ENCODE data around the gene CRKL. TPM values are rescaled to one million over a fixed set of nuclear protein-coding genes. Genes with fewer than 3 reads are reported as not detected.
"Not testable (repeated sequence)": the region's sequence is repeated elsewhere in the genome, so short reads cannot be mapped to it uniquely, and the experiment has no call there.

Gene CRKL
- total RNA-seq, 1 donor from 2014 or later: 55.5 TPM

DNA sequence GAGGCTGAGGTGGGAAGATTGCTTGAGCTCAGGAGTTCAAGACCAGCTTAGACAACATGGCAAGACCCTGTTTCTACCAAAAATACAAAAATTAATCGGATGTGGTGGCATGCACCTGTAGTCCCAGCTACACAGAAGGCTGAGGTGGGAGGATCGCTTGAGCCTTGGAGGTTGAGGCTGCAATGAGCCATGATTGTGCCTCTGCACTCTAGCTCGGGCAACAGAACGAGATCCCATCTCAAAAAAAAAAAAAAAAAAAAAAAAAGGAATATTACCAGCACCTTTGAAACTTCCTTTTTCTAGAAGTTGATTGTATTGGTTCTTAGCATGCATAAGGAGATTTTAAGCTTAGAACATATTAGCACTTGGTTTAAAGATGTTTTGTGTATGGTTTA is 11.4 kb downstream of the CRKL start:
- intact Hi-C loops (cut with DNase I): no loop called here

DNA sequence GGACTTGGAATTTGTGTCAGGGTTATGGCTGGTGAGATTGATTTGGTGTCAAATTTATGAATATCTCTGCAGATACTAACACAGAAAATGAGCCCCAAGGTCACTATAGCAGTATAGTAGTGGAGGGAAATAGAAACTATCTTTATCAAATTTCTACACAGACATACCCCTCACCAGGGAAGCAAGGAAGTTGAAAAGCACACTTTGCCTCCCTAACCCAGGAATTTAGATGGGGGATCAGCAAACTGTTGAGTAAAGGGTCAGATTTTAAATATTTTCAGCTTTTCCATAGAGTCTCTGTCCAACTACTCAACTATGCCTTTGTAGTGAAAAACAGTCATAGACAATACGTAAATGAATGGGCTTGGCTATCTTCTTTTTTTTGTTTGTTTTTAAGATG is 12.8 kb downstream of the CRKL start:
- intact Hi-C loops (cut with DNase I): loop anchor here (2.0 kb wide), 1 partner anchor 19 kb away; no protein-coding TSS in a partner anchor
- DNase-seq (ENCODE audit: low spot score): no peak

More for the DNA sequence above, 11.4 kb downstream of the CRKL start:
- DNase-seq (ENCODE audit: low spot score): no peak

DNA sequence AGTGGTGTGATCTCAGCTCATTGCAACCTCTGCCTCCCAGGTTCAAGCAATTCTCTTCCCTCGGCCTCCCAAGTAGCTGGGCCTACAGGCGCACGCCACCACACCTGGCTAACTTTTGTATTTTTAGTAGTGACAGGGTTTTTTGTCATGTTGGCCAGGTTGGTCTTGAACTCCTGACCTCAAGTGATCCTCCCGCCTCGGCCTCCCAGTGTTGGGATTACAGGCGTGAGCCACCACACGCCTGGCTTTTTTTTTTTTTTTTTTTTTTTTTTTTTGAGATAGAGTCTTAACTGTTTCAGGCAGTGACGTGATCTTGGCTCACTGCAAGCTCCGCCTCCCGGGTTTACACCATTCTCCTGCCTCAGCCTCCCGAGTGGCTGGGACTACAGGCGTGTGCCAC is 13.2 kb downstream of the CRKL start:
- not testable (repeated sequence) for DNase-seq (ENCODE audit: low spot score)
- intact Hi-C loops (cut with DNase I): loop anchor here (2.0 kb wide), 1 partner anchor 18 kb away; no protein-coding TSS in a partner anchor

DNA sequence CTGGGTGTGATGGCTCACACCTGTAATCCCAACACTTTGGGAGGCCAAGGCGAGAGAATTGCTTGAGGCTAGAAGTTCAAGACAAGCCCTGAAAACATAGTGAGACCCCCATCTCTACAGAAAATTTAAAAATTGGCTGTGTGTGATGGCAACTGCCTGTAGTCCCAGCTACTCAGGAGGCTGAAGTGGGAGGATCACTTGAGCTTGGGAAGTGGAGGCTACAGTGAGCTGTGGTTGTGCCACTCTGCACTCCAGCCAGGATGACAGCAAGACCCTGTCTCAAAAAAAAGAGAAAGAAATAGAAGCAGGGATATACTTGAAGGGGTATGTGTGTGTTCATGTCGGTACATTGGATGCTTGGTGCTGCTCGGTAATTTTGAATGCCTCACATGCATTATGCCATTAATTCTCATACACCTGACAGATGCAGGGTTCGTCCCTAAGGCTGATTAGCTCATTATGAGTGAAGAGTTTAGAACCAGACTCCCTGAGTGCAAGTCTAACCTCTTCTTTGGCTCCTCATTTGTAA is 14.0 kb downstream of the CRKL start:
- intact Hi-C loops (cut with DNase I): loop anchor here (2.0 kb wide), 1 partner anchor 18 kb away; no protein-coding TSS in a partner anchor

DNA sequence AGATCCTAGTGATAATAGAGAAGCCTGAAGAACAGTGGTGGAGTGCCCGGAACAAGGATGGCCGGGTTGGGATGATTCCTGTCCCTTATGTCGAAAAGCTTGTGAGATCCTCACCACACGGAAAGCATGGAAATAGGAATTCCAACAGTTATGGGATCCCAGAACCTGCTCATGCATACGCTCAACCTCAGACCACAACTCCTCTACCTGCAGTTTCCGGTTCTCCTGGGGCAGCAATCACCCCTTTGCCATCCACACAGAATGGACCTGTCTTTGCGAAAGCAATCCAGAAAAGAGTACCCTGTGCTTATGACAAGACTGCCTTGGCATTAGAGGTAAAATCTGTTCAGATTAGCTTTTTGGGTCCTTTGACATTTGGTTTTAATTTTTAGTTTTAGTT is 16.7 kb downstream of the CRKL start:
- intact Hi-C loops (cut with DNase I): no loop called here
- DNase-seq (ENCODE audit: low spot score): no peak

More for the DNA sequence above, 14.0 kb downstream of the CRKL start:
- no peak for DNase-seq (ENCODE audit: low spot score)

DNA sequence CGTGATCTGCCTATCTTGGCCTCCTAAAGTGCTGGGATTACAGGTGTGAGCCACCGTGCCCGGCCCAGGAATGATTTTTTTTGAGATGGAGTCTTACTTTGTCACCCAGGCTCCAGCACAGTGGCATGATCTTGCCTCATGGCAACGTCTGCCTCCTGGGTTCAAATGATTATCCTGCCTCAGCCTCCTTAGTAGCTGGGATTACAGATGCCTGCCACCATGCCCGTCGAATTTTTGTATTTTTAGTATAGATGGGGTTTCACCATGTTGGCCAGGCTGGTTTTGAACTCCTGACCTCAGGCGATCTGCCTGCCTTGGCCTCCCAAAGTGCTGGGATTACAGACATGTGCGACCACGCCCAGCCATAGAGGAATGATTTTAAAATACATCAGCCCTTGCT is 17.8 kb downstream of the CRKL start:
- DNase-seq (ENCODE audit: low spot score); intact Hi-C loops (cut with DNase I): not testable (repeated sequence)

DNA sequence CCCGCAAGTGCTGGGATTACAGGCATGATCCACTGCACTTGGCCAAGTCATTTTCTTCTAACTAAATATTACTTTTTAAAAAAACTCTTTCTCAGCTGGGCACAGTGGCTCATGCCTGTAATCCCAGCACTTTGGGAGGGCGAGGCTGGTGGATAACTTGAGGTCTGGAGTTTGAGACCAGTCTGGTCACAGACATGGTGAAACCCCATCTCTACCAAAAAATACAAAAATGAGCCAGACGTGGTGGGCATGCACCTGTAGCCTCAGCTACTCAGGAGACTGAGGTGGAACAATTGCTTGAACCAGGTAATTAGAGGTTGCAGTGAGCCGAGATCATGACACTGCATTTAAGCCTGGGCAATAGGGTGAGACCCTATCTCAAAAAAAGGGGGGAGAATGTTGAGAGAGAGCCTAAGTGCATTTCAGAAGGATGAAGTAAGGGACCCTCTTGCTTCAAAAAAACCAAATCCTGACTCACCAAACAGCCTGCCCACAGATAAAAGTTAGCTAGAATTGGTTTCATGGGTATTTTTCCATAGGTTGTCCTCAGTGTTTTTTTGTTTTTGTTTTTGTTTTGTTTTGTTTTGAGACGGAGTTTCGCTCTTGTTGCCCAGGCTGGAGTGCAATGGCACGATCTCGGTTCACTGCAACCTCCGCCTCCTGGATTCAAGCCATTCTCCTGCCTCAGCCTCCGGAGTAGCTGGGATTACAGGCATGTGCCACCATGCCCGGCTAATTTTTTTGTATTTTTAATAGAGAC is 18.8 kb downstream of the CRKL start:
- intact Hi-C loops (cut with DNase I); DNase-seq (ENCODE audit: low spot score): not testable (repeated sequence)

DNA sequence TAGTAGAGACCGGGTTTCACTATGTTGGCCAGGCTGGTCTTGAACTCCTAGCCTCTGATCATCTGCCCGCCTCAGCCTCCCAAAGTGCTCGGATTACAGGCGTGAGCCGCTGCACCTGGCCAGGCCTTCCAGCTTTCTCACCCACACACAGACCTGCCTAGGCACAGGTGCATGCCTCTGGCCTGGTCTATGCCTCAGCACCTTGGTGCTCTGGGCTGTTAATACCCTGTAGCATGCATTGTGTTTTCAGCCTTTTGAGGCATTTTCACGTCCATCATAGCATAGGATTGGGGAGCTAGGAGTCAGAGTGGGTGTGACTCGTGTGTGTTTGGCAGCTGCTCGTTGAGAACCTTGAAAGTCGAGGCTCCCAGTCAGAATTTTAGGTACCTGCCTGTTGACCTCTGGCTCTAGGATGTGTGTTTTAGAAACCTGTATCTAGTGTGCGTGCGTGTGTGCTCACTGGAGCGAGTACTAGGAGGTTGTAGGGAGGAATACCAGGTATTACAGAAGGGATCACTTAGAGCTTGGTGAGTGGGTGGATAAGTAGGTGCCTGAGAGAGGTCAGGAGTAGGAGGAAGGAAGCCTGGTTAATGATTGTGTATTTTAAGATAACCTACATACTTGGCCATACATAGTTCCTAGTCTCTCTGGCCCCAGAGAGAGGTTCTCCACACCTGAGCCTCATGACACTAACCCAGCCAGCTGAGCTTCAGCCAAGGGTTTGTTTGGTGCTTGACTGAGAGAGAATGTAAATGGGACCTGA is 20.0 kb downstream of the CRKL start:
- intact Hi-C loops (cut with DNase I): no loop called here
- DNase-seq (ENCODE audit: low spot score): no peak

DNA sequence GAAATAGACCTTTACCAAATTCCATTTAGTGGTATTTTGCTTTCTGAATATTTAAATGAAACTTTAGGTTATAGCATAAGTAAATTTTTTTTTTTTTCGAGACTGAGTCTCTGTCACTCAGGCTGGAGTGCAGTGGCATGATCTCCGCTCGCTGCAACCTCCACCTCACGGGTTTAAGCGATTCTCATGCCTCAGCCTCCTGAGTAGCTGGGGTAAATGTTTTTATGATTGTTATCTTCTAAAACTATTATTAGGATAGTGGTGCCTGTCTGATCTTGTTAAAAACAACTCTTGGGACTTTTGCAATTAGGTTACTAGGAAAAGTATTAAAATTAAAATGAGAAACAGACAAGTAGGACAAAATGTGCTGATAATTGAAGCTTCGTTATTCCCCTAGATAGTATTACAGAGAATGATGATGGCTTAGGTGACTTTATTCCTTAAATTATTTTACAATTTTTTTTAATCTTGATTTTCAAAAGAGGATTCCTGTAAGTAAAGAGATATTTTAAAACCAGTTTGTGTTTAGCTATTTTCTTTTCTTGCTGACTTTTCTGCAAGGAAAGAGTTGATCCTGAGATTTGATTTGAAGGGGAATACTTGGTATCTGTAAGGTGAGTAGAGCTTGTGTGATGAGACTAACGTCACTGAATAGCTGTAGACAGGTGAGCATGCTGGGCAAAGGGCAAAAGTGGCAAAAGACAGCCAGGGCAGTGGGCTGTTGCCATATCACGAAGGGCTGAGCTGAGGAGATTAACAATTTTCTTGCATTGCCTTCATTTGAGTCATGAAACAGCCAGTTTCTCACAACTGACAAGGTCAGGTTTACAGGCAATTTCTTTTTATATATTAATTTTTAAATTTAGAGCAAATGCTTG is 20.8 kb downstream of the CRKL start:
- DNase-seq (ENCODE audit: low spot score): no peak
- intact Hi-C loops (cut with DNase I): no loop called here

DNA sequence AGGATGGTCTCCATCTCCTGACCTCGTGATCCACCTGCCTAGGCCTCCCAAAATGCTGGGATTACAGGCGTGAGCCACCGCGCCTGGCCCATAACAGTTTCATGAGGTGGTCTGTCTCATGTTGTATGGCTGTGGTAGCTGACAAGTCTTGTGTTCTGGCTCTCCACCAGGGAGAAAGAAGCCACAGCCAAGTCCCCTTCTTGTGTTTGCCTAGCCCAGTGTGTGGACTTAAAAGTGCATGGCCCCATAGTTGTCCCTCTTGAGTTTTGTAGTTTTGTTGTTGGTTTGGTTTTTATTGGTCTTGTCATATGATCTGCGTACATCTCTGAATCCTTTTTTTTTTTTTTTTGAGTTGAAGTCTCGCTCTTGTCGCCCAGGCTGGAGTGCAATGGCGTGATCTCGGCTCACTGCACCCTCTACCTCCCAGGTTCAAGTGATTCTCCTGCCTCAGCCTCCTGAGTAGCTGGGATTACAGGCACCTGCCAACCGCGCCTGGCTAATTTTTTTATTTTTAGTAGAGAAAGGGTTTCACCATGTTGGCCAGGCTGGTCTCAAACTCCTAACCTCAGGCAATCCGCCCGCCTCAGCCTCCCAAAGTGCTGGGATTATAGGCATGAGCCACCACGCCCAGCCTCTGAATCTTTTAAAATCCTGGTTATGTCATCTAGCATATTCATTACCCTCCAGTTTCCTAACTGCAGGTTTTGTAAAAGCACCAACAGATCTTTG is 22.4 kb downstream of the CRKL start:
- DNase-seq (ENCODE audit: low spot score): peak; percentile 22
- intact Hi-C loops (cut with DNase I): not testable (repeated sequence)

DNA sequence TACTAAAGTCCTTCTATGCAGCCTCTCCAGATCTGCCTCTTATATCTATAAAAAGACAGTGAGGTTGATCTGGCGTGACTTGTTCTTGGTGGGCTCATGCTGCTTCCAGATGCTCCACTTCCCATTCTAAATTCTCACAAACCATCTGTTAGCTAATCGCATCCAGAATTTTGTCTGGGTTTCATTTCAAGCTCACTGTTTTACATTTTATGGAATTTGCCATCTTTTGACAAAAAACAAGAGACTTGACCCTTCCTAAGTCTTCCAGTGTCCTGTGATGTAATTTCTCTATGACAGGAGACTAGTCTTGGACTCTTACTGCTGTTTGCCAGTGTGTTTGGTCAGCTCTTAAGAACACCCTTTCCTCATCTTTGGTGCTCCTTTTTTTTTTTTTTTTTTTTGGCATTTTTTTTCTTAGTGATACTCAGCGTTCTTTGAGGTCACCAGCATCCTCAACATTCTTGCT is 23.0 kb downstream of the CRKL start:
- no peak for DNase-seq (ENCODE audit: low spot score)
- intact Hi-C loops (cut with DNase I): no loop called here

DNA sequence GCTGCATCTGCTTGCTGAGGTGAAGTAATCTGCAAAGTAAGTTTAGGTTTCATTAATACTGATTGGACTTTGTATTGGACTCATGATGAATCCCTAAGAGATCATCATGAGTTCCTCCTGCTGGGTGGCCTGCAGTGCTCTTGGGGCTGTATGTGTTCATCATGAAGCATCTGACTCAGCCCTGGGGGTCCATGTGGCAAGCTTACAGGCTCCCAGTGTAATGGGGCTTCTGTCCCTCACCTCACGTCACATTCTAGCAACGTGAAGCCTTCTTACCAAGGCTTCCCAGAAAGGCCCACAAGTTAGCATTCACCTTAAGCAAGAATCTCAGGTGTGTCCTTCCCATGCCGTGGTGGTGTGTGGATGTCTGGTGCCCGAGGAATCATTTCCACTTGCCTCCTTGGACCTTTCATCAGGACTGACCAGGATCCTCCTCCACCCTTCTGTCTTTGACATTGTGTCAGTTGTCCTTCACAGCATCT is 23.7 kb downstream of the CRKL start:
- intact Hi-C loops (cut with DNase I): no loop called here
- peak; percentile 31 for DNase-seq (ENCODE audit: low spot score)

DNA sequence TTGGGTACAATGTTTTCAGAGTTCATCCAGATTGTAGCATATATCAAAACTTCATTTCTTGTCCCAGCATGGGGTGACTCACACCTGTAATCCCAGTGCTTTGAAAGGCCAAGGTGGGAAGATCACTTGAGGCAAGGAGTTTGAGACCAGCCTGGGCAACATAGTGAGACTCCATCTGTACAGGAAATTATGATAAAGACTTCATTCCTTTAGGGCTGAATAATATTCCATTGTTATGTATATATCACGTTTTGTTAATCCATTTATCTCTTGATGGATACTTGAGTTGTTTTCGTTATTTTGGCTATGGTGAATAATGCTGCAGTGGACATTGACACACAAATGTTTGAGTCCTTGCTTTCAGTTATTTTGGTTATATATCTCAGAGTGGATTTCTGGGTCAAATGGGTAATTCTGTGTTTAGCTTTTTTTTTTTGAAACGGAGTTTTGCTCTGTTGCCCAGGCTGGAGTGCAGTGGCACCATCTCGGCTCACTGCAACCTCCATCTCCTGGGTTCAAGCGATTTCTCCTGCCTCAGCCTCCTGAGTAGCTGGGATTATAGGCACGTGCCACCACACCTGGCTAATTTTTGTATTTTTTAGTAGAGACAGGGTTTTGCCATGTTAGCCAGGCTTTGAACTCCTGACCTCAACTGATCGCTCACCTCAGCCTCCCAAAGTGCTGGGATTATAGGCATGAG is 25.1 kb downstream of the CRKL start:
- DNase-seq (ENCODE audit: low spot score); intact Hi-C loops (cut with DNase I): not testable (repeated sequence)

DNA sequence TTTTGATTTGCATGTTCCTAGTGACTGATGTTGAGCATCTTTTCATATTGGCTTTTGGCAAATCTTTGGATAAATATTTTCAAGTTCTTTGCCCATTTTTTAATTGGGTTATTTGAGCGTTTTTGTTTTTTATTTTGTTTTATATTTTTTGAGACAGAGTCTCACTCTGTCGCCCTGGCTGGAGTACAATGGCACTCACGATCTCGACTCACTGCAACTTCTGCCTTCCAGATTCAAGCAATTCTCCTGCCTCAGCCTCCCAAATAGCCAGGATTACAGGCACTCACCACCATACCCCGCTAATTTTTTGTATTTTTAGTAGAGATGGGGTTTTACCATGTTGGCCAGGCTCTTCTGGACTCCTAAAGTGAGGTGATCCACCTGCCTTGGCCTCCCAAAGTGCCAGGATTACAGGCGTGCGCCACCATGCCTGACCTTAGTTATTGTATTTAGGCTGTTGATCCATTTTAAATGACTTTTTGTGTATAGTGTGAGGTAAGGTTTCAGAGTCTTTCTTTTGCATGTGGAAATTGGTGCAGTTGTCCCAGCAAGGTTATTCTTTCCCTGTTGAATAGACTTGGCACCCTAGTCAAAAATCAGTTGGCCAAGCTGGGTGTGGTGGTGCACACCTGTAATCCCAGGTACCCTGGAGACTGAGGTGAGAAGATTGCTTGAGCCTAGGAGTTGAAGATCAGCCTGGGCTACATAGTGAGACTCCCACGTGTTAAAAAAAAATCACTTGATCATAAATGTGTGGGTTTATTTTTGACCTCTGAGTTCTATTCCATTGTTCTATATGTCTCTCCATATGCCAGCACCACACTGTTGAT is 26.1 kb downstream of the CRKL start:
- intact Hi-C loops (cut with DNase I): no loop called here
- DNase-seq (ENCODE audit: low spot score): peak; percentile 1

DNA sequence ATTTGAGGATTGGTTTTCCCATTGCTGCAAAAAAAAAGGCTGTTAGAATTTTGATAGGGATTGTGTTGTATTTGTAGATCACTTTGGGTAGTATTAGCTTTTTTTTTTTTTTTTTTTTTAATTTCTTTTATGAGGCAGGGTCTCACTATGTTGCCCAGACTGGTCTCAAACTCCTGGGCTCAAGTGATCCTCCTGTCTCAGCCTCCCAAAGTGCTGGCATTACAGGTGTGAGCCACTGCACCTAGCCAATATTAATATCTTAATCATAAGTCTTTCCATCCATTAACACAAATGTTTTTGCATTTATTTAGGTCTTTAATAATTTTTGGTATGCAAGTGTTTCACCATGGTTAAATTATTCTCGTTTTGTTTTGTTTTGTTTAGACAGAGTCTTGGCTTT is 26.8 kb downstream of the CRKL start:
- DNase-seq (ENCODE audit: low spot score): no peak
- intact Hi-C loops (cut with DNase I): no loop called here

DNA sequence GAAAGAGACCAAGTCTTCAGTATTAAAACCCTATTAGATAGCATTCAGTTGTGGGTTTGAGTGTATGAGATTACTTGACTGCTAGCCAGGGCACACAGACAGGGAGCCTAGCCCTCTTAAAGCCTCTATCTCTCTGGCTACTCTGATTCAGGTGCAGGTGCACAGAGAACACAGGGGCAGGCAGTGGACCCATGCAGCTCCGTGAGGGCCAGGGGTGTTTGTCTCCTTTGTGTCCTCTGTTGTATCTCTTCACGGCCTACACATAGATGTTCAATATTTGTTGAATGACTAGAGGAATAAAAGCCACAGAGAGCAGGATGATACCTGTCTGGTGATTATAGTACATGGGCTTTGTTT is 28.3 kb downstream of the CRKL start:
- intact Hi-C loops (cut with DNase I): no loop called here
- DNase-seq (ENCODE audit: low spot score): peak; percentile 41
